Stimulated activated CD8-positive, alpha-beta memory T cell treated with anti-CD3 and anti-CD28 coated beads, Interleukin-12 subunit alpha, Interleukin-12 subunit beta, amount 100 ng/mL, for 1 hour (primary cell): ENCODE data around the gene FAM89A.
"Not testable (repeated sequence)": the region's sequence is repeated elsewhere in the genome, so short reads cannot be mapped to it uniquely, and the experiment has no call there.

Experiments
- DNase-seq: peaks from one replicate; pipeline ENCODE4 v3.0.0-alpha.2; 2020; ENCODE audit warnings: low read depth

The FAM89A gene

GRCh38 chr1:231029841-231030240 is 10.2 kb downstream of the FAM89A start:
- no peak for DNase-seq

GRCh38 chr1:231029247-231029646 is 10.8 kb downstream of the FAM89A start:
- not testable (repeated sequence) for DNase-seq

DNA sequence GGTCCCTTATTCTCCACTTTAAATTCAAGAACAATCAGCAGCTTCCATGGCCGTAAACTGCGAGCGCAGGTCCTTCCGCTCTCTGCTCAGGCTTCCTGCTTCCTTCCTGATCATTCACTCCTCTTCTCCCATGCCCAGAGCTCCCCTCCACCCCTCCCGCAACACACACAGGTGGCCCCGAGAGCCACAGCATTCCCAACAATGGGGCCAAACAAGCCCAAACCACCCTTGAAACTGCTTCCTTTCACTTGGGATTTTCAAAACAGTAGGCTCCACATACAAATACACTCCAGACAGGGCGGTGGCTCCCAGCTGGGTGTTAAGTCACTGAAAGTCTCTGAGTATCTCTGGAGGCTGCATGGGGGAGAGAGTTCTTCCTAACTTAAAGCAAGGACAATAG is 11.4 kb downstream of the FAM89A start:
- DNase-seq = no peak

DNA sequence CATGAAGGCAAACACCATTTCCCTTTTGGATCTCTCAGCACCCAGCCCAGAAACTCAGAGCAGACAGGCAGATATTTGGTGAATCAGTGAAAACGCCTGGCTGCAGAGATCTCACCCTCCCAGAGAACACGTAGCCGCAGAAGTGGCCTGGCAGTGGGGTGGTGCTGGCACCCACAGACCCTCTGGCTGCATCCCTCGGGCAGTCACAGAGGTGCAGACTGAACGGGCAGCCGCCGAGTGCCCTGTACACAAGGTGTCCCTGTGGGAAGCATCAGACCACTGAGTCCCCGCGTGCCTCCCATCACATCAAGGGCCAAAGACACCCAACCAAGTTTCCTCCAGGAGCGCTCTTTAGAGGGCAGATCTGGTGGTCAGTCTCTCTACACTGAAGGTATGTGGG is 12.1 kb downstream of the FAM89A start:
- no peak for DNase-seq

DNA sequence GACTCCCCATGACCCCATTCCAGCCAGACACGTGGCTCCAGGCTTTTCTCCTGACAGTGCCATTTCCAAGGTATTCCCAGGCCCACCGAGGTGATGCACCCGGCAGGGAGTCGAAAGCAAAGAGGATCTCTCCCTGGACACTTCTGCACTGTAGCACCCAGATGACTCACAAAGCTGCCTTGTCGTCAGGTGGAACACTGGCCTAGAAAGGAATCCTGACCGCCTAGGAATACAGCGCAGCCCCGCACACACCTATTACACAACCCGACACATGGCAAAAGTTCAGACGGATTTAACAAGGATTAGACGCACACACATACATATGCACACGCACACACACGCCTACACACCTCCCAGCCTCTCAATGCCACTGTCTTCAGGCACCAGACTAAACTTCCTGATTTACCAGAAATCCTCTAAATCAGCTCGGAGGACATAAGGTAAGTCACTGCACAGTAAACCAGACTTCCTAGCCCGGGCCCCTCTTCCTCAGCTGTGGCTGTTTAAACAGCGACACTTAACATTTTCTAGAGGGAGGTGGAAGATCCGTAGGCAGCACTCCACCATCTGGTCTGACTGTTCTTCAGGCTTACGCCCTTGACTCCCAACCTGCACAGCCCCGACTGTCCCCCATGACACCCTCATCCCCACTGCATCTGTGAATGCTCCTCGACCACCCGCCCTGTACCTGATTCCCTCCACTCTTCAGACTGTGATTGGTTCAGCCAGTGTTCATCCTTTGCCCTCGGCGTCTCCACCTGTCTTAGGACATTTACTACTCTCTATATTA is 12.7 kb downstream of the FAM89A start:
- DNase-seq = no peak

DNA sequence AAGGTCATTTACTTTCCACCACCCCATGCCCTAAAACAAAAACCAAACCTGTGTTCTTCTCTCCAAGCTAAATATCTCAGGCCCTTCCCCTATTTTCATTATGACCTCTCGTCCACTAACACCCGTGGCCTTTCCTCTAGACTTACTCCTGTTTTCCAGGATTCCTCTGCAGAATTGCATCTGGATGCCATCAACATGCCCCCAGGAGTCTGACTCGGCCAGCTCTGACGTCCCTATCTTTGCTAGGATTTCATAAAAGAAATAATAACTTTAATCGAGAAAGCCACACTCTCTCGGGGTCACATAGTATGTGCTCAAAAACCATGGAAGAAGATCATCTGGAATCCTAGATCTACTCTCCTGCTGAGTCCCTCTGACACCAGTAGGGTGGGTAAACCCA is 13.5 kb downstream of the FAM89A start:
- no peak for DNase-seq

DNA sequence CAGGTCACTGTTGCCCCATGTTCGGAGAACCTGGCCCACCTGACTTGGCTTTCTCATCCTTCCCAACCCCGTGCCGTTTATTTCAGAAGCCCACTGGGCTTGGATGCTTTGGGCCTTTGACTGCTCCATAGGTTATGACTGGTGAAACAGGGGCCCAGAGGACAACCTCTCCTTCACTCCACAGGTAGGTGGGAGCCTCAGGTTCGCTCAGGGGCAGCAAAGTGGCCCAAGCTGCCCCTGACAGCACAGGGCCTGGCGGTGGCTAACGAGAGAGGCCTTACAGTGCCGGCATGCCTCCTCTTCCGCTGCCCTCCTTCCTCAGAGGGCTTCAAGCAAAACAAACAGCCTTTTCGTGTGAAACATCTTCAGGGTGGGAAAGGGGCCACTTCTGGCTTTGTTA is 16.9 kb downstream of the FAM89A start:
- no peak for DNase-seq

DNA sequence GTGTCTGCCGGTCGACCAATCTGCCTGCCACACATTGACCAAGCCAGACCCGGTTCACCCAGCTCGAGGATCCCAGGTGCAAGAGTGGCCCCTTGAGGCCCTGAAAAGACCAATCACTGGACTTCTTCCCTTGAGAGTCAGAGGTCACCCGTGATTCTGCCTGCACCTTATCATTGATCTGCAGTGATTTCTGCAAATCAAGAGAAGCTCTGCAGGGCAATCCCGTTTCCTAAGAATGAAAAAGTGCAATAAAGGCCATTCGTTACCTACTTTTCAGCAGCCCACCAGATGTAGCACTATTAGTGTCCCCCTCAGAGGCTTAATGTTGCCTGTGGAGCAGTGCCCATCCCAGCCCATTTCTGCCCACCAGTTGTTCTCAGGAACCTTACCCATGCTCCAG is 17.5 kb downstream of the FAM89A start:
- not testable (repeated sequence) for DNase-seq

DNA sequence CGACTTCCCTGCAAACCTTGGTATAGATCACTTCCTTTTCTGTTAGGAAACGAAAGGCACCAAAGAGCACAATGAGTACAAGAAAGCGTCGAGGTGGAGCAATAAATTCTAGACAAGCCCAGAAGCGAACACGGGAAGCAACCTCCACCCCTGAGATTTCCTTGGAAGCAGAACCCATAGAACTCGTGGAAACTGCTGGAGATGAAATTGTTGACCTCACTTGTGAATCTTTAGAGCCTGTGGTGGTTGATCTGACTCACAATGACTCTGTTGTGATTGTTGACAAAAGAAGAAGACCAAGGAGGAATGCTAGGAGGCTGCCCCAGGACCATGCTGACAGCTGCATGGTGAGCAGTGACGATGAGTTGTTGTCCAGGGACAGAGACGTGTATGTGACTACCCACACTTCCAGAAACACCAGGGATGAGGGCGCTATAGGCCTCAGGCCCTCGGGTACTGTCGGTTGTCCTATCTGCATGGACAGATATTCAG is 18.5 kb downstream of the FAM89A start:
- DNase-seq = no peak

GRCh38 chr1:231020816-231021215 is 19.2 kb downstream of the FAM89A start:
- DNase-seq = no peak

DNA sequence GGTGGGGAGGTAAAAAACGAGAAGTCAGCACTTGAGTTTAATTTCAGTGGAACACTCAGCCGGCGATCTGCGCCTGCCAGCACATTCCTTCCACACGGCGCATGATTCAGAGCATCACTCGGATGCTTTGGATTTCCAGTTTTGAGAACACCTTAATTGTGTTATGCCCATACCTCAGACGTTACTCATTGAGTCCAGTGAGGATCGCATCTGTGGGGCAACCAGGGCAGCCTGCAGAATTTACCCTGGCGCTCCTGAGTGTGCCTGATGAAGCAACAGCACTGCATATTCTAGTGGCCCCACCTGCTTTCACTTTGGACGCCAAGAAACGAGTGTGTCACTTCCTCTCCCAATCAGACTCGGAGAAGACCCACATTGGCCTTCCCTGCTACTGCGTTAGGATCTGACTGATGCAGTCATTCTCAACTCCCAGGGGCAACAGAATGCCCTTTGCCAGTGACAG is 19.9 kb downstream of the FAM89A start:
- DNase-seq = no peak

- DNase-seq = no peak
Measured at GRCh38 chr1:231019711-231020110, 20.3 kb downstream of the FAM89A start.

- no peak for DNase-seq
Measured at GRCh38 chr1:231016966-231017365, 23.1 kb downstream of the FAM89A start.

- no peak for DNase-seq
Measured at GRCh38 chr1:231016234-231016633, 23.8 kb downstream of the FAM89A start.

GRCh38 chr1:231013391-231014015 is 26.6 kb downstream of the FAM89A start:
- DNase-seq = no peak

DNA sequence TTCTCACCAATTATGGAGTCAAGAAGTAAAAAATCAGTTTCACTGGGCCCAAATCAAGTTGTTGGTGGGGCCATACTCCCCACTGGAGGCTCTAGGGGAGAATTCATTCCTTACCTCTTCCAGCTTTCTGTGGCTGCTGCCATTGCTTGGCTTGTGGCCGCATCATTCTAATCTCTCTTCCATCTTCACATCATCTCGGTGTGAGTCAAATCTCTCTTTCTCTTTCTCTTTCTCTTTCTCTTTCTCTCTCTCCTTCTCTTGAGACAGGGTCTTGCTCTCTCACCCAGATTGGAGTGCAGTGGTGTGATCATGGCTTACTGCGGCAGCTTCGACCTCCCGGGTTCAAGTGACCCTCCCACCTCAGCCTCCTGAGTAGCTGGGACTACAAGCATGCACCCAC is 28.1 kb downstream of the FAM89A start:
- no peak for DNase-seq

- no peak for DNase-seq
Measured at GRCh38 chr1:231011360-231011759, 28.7 kb downstream of the FAM89A start.

GRCh38 chr1:231007535-231007934 is 32.5 kb downstream of the FAM89A start:
- not testable (repeated sequence) for DNase-seq

DNA sequence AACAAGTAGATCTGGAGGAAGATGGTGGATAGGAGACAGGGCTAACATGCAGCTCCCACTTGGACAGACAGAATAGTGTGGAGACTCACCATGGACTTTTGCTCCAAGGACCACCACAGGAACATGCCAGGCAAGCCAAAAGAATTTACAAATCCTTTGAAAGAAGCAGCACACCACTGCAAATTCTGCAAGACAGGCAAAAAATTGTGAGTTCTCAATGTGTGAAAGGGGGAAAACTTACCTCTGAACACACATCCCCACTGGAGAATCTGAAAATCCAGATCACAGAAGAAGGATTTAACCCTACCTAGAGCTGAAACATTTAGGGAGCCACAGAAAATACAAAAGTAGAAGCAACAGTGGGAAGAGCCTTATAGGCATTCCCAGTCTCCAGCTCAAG is 38.2 kb downstream of the FAM89A start:
- DNase-seq = no peak

GRCh38 chr1:231000639-231001038 is 39.4 kb downstream of the FAM89A start:
- DNase-seq = no peak

- DNase-seq = no peak
Measured at GRCh38 chr1:231000201-231000600, 39.9 kb downstream of the FAM89A start.

DNA sequence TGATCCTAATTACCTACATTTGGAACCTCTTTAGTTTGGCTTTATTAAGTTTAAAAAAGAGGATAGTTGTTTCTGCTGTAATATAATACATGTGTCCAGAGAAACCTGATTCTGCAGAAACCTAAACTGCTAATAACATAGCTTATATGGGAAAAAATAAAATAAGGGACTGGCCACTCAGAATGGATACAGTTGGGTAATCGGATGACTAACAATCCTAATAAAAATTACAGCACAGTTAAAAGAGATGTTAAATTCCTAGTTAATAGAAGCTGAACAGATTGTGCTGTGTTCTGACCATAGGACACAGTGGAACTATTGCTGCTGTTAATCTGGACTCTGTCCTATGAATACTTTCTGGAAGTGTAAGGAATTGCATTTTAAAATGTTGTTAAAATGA is 45.2 kb downstream of the FAM89A start:
- DNase-seq = no peak

DNA sequence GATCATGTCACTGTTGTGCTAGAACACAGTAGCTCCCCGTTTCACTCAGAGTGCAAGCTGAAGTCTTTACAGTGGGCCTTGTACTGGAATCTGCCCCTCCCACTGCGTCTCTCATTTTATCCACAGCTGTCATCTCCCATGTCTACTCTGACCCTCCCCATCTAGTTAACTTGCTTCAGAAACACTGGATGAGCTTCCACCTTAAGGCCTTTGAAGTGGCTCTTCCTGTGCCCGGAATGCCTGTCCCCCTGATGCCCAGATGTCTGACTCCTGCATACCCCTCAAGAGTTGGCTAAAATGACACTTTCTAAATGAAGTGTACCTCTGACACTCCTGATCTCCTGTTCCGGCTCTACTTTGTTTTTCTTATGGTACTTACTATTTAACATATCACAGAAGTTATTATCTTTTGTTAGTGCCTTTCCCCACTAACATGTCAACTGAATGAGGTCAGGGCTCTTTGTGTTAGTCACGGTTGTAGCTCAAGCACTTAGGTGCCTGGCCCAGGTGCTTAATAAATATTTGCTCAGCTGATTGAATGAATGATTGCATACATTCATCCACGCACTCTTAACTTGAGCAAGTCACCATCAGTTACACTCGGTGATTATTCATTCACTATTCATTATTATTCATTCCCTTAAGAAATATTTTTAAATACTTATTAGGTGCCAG is 47.8 kb downstream of the FAM89A start:
- no peak for DNase-seq
